Lower lobe of right lung (tissue), 2 donors: ENCODE measurements around the gene LRRC4C. TPM values are rescaled to one million over a fixed set of nuclear protein-coding genes. Genes with fewer than 3 reads are reported as not detected.

ENCODE experiments used
- ATAC-seq, 2 donors: fragments of 200-7000 bp; cut with Tn5 transposase; one replicate each; pipeline ENCODE4 v1.9.1; 2020 to 2022; ENCODE audit warnings: mild to moderate bottlenecking in 2 of 2, moderate library complexity in 2 of 2
- DNase-seq: peaks from one replicate; pipeline ENCODE4 v3.0.0-alpha.2; 2020
- H3K27ac ChIP-seq: fragments of 200-600 bp; one replicate; pipeline ENCODE4 v1.8.0; 2022
- H3K27me3 ChIP-seq: fragments of 200-600 bp; one replicate; pipeline ENCODE4 v1.8.0; 2022; ENCODE audit warnings: low read depth
- H3K36me3 ChIP-seq: fragments of 200-600 bp; one replicate; pipeline ENCODE4 v1.8.0; 2022; ENCODE audit warnings: mild to moderate bottlenecking
- H3K4me1 ChIP-seq: fragments of 200-600 bp; one replicate; pipeline ENCODE4 v1.8.0; 2022
- H3K4me3 ChIP-seq: fragments of 200-600 bp; one replicate; pipeline ENCODE4 v1.8.0; 2022; ENCODE audit warnings: mild to moderate bottlenecking
- H3K9me3 ChIP-seq: fragments of 200-600 bp; one replicate; pipeline ENCODE4 v1.8.0; 2022
- intact Hi-C: fragments of 100-400 bp; cut with DNase I; formaldehyde crosslinking; loops from one replicate; pipeline ENCODE4 v1.11.0; 2022
- total RNA-seq: library from RNA; stranded (reverse); fragmentation: NEBNext Ultra II Directional; extraction: Animal tissue kit (Norgen Biotek cat#: 25700); gene quantifications from one replicate; pipeline ENCODE4 v1.2.1, GENCODE V29; 2021
- TF ChIP-seq, protein P1 (sequence below): fragments of 200-600 bp; IDR thresholded peaks from one replicate; pipeline ENCODE4 v1.8.0; 2022; ENCODE audit warnings: antibody characterized with exemption, mild to moderate bottlenecking
- donor health status: DM: no; HTN: yes; CAD: no; lungs with severe emphysema.

LRRC4C gene
- total RNA-seq, 1 donor from 2014 or later = 0.86 TPM

DNA sequence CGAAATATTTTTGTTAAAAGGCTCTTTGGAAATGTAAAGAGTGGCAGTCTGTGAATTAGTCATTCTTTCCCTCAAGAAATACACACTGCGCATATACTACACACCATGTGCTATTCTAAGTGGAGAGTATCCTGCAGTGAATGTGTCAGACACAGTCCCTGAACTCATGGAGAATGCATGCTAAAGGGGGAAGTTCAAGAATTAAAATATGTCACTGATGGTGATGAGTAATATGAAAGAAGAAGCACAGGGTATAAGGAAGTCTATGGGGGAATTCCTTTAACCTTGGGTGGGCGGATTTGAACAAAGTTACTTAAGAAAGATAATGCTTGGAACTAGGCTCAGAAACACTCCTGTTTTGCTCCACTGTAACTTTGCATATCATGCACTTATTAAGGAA, 153.0 kb downstream of the LRRC4C start:
- no peak overlapping the region for H3K27ac ChIP-seq
- H3K36me3 ChIP-seq = no peaks in the 10 kb centered on the region
- TF ChIP-seq, protein P1, sequence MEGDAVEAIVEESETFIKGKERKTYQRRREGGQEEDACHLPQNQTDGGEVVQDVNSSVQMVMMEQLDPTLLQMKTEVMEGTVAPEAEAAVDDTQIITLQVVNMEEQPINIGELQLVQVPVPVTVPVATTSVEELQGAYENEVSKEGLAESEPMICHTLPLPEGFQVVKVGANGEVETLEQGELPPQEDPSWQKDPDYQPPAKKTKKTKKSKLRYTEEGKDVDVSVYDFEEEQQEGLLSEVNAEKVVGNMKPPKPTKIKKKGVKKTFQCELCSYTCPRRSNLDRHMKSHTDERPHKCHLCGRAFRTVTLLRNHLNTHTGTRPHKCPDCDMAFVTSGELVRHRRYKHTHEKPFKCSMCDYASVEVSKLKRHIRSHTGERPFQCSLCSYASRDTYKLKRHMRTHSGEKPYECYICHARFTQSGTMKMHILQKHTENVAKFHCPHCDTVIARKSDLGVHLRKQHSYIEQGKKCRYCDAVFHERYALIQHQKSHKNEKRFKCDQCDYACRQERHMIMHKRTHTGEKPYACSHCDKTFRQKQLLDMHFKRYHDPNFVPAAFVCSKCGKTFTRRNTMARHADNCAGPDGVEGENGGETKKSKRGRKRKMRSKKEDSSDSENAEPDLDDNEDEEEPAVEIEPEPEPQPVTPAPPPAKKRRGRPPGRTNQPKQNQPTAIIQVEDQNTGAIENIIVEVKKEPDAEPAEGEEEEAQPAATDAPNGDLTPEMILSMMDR = no peak
- H3K4me3 ChIP-seq = no peak overlapping the region
- H3K27me3 ChIP-seq = no peaks in the 10 kb centered on the region
- H3K9me3 ChIP-seq = no peaks in the 10 kb centered on the region
- ATAC-seq (no peak), DNase-seq (no peak)
- intact Hi-C loops = no loop called here
- H3K4me1 ChIP-seq = no peaks in the 10 kb centered on the region

DNA sequence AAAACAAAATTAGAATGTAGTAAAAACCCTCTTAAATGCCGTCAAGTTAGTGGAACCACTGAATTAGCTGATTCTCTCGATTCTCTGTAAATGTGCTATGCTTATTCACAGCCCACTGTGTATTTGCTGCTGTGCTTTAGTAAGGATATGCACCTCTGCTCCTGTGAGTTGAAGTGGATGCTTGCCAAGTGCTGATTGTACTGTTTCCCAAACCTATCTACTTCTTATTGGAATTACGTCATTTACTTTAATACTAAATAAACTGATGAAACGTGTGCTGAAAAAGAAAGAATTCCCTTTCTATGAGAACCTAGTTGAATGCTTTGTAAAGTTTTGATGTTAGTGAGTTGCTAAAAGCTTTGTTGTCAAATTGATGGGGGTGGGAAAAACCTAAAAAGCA, 158.4 kb downstream of the LRRC4C start:
- ATAC-seq = peak in 1 of 2 donors; percentile 57
- no peak overlapping the region for H3K27ac ChIP-seq

DNA sequence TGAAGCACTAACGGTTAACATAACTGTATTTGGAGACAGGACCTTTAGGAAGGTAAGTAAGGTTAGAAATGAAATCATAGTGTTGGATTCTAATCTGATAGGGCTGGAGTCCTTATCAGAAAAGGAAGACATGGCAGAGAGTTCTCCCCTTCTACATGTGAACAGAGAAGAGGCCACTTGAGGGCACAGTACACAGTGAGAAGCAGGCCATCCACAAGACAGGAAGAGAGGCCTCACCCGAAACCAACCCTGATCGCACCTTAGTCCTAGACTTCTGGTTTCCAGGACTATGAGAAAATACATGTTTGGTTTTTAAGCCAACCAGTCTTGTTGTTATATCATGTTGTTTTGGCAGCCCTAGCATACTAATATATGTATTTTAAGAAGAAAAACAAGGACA, 170.0 kb downstream of the LRRC4C start:
- DNase-seq = no peak
- Histone ChIP-seq H3K27ac (no peak overlapping the region), H3K27me3 (no peaks in the 10 kb centered on the region), H3K4me1 (no peaks in the 10 kb centered on the region), H3K4me3 (no peak overlapping the region), H3K36me3 (no peaks in the 10 kb centered on the region), H3K9me3 (no peaks in the 10 kb centered on the region)
- no peak for ATAC-seq
- intact Hi-C loops = no loop called here
- TF ChIP-seq, protein P1 = no peak

More for the DNA sequence above, 158.4 kb downstream of the LRRC4C start:
- intact Hi-C loops = no loop called here
- no peak for DNase-seq
- H3K36me3 ChIP-seq = no peaks in the 10 kb centered on the region
- TF ChIP-seq, protein P1 = no peak
- no peaks in the 10 kb centered on the region for H3K9me3 ChIP-seq
- no peaks in the 10 kb centered on the region for H3K4me1 ChIP-seq
- H3K27me3 ChIP-seq = no peaks in the 10 kb centered on the region
- H3K4me3 ChIP-seq = no peak overlapping the region

DNA sequence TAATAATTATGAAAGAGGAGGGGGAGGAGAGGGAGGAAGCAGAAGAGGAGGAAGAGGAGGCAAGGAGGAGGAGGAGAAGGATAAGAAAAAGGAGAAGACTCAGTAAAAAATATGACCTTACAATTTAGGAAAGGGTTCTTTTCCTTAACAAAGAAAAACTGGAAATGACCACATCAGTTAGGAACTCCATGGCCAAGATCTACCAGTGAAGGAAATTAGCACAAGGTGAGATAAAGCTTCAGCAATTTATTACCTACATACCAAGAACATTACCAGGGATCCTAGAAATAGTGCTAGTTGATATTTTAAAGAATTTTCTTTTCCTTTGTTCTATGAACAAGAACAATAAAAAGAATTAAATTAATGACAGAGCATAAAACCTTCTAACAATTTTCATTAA, 172.7 kb downstream of the LRRC4C start:
- DNase-seq = no peak
- TF ChIP-seq, protein P1 = no peak
- H3K4me1 ChIP-seq = no peaks in the 10 kb centered on the region
- no peaks in the 10 kb centered on the region for H3K27me3 ChIP-seq
- intact Hi-C loops = no loop called here
- no peaks in the 10 kb centered on the region for H3K36me3 ChIP-seq
- ATAC-seq = no peak
- no peak overlapping the region for H3K27ac ChIP-seq
- H3K9me3 ChIP-seq = no peaks in the 10 kb centered on the region
- no peak overlapping the region for H3K4me3 ChIP-seq

DNA sequence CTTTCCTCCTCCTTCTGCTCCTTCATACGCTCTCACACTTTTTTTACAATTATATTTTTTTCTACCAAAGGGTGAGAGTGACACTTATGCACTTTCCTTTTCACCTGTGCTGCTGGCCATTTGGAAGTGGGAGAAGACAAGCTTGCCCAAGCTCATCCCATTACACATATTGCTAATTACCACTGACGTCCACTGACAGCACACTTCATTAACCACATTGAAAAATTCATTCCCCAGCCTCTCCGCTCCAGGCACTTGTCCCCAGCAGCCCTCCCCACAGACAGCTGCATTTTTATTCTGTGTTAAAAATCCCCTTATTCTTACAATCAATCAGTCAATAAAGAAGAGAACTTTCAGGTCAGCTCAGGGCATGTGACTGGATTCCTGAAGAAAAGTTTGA, 175.1 kb downstream of the LRRC4C start:
- intact Hi-C loops = no loop called here
- Histone ChIP-seq H3K27ac (no peak overlapping the region), H3K4me1 (no peaks in the 10 kb centered on the region), H3K36me3 (no peaks in the 10 kb centered on the region), H3K4me3 (no peak overlapping the region), H3K27me3 (no peaks in the 10 kb centered on the region), H3K9me3 (no peaks in the 10 kb centered on the region)
- TF ChIP-seq, protein P1 = no peak
- ATAC-seq (no peak), DNase-seq (no peak)
